H9 (cell line): Measurements from ENCODE around the gene SNX18. TPM values are rescaled to one million over a fixed set of nuclear protein-coding genes. Genes with fewer than 3 reads are reported as not detected.

Source experiments
- DNase-seq: peaks from one replicate; pipeline ENCODE4 v3.0.0-alpha.2; 2017
- H2AFZ ChIP-seq: one replicate; pipeline ENCODE4 v1.6.1; 2013; ENCODE audit warnings: mild to moderate bottlenecking, low read length, control low read depth, moderate library complexity
- H2AK5ac ChIP-seq: 2 replicates; pipeline ENCODE4 v1.6.1; 2013; ENCODE audit warnings: low read length, control low read depth, mixed read lengths; ENCODE audit not compliant: insufficient read length
- H2BK120ac ChIP-seq: one replicate; pipeline ENCODE4 v1.6.1; 2013; ENCODE audit warnings: low read depth, mild to moderate bottlenecking, low read length, control low read depth, inconsistent platforms; ENCODE audit not compliant: poor library complexity, severe bottlenecking
- H2BK12ac ChIP-seq: 2 replicates; pipeline ENCODE4 v1.6.1; 2013; ENCODE audit warnings: low read length, control low read depth, mixed read lengths, low read depth; ENCODE audit not compliant: insufficient read length
- H2BK15ac ChIP-seq: 2 replicates; pipeline ENCODE4 v1.6.1; 2013; ENCODE audit warnings: low read depth, low read length, control low read depth
- H2BK20ac ChIP-seq: one replicate; pipeline ENCODE4 v1.6.1; 2013; ENCODE audit warnings: low read depth, mild to moderate bottlenecking, low read length, control low read depth, inconsistent platforms; ENCODE audit not compliant: poor library complexity, severe bottlenecking
- H2BK5ac ChIP-seq: 2 replicates; pipeline ENCODE4 v1.6.1; 2013; ENCODE audit warnings: low read length, control low read depth, mixed read lengths; ENCODE audit not compliant: insufficient read length
- H3K14ac ChIP-seq: 2 replicates; pipeline ENCODE4 v1.6.1; 2013; ENCODE audit warnings: low read length, control low read depth; ENCODE audit not compliant: insufficient read depth
- H3K18ac ChIP-seq: 2 replicates; pipeline ENCODE4 v1.6.1; 2013; ENCODE audit warnings: low read depth, mild to moderate bottlenecking, mixed read lengths, low read length, control low read depth; ENCODE audit not compliant: insufficient read length
- H3K23ac ChIP-seq: 2 replicates; pipeline ENCODE4 v1.6.1; 2013; ENCODE audit warnings: low read length, control low read depth, mixed read lengths, low read depth; ENCODE audit not compliant: insufficient read length
- H3K23me2 ChIP-seq: 2 replicates; pipeline ENCODE4 v1.6.1; 2013; ENCODE audit warnings: low read depth, mild to moderate bottlenecking, mixed read lengths, low read length, control low read depth; ENCODE audit not compliant: insufficient read length, poor library complexity, severe bottlenecking
- H3K27ac ChIP-seq: 2 replicates; pipeline ENCODE4 v1.5.1; 2013; ENCODE audit warnings: low read length, control low read depth, mixed read lengths, low read depth; ENCODE audit not compliant: insufficient read length
- H3K27me3 ChIP-seq: 2 replicates; pipeline ENCODE4 v1.6.1; 2013; ENCODE audit warnings: low read length, control low read depth, inconsistent platforms; ENCODE audit not compliant: insufficient read depth
- H3K4ac ChIP-seq: 2 replicates; pipeline ENCODE4 v1.6.1; 2013; ENCODE audit warnings: low read depth, mild to moderate bottlenecking, control low read depth, inconsistent platforms, low read length, moderate library complexity
- H3K4me1 ChIP-seq: 2 replicates; pipeline ENCODE4 v1.6.1; 2013; ENCODE audit warnings: low read length, control low read depth, inconsistent platforms; ENCODE audit not compliant: insufficient read depth
- H3K4me2 ChIP-seq: 2 replicates; pipeline ENCODE4 v1.6.1; 2013; ENCODE audit warnings: low read length, control low read depth, mixed read lengths; ENCODE audit not compliant: insufficient read length, insufficient read depth
- H3K56ac ChIP-seq: 2 replicates; pipeline ENCODE4 v1.6.1; 2013; ENCODE audit warnings: low read depth, mild to moderate bottlenecking, mixed read lengths, low read length, control low read depth; ENCODE audit not compliant: insufficient read length
- H3K79me1 ChIP-seq: 2 replicates; pipeline ENCODE4 v1.6.1; 2013; ENCODE audit warnings: low read depth, mild to moderate bottlenecking, moderate library complexity, low read length, control low read depth, inconsistent platforms; ENCODE audit not compliant: insufficient read depth, poor library complexity, severe bottlenecking
- H3K79me2 ChIP-seq: 2 replicates; pipeline ENCODE4 v1.6.1; 2013; ENCODE audit warnings: low read length, control low read depth, inconsistent platforms; ENCODE audit not compliant: insufficient read depth
- H3K9ac ChIP-seq: 2 replicates; pipeline ENCODE4 v1.6.1; 2013; ENCODE audit warnings: low read length, control low read depth, mixed read lengths; ENCODE audit not compliant: insufficient read length; ENCODE audit errors: extremely low read depth
- H3K9me3 ChIP-seq: one replicate; pipeline ENCODE4 v1.6.1; 2013; ENCODE audit warnings: low read depth, low read length, inconsistent platforms; ENCODE audit not compliant: control insufficient read depth
- H3T11ph ChIP-seq: one replicate; pipeline ENCODE4 v1.6.1; 2013; ENCODE audit warnings: mild to moderate bottlenecking, low read length, control low read depth, inconsistent platforms
- H4K20me1 ChIP-seq: one replicate; pipeline ENCODE4 v1.6.1; 2013; ENCODE audit not compliant: control insufficient read depth, insufficient read length, insufficient read depth
- H4K5ac ChIP-seq: 2 replicates; pipeline ENCODE4 v1.6.1; 2013; ENCODE audit warnings: low read depth, mild to moderate bottlenecking, mixed read lengths, low read length, control low read depth; ENCODE audit not compliant: insufficient read length
- H4K8ac ChIP-seq: replicated peaks from 2 replicates; pipeline ENCODE4 v1.6.1; 2013; ENCODE audit warnings: low read length, control low read depth, mixed read lengths, low read depth; ENCODE audit not compliant: insufficient read length
- H4K91ac ChIP-seq: 2 replicates; pipeline ENCODE4 v1.6.1; 2013; ENCODE audit warnings: low read depth, mild to moderate bottlenecking, moderate library complexity, mixed read lengths, low read length, control low read depth; ENCODE audit not compliant: insufficient read length
- H3K27ac Mint-ChIP-seq, 3 experiments: 2 replicates in 2 of 3; 3 replicates in 1 of 3; pipeline ENCODE4 v1.8.0; 2020 to 2021; ENCODE audit warnings: mixed read lengths in 3 of 3, mild to moderate bottlenecking in 1 of 3, moderate library complexity in 1 of 3
- H3K27me3 Mint-ChIP-seq: 2 replicates; pipeline ENCODE4 v1.8.0; 2021; ENCODE audit warnings: low read depth, mild to moderate bottlenecking, moderate library complexity, mixed read lengths
- H3K36me3 Mint-ChIP-seq, 3 experiments: 2 replicates in 2 of 3; 3 replicates in 1 of 3; pipeline ENCODE4 v1.8.0; 2020 to 2021; ENCODE audit warnings: low read depth in 3 of 3, mixed read lengths in 3 of 3; ENCODE audit not compliant: insufficient read depth in 1 of 3
- H3K4me1 Mint-ChIP-seq, 2 experiments: 2 replicates each; pipeline ENCODE4 v1.8.0; 2020; ENCODE audit warnings: mixed read lengths in 2 of 2
- H3K4me3 Mint-ChIP-seq, 2 experiments: 2 replicates in 1 of 2; 3 replicates in 1 of 2; pipeline ENCODE4 v1.8.0; 2020 to 2021; ENCODE audit warnings: mild to moderate bottlenecking in 2 of 2, mixed read lengths in 2 of 2, moderate library complexity in 1 of 2
- H3K9me3 Mint-ChIP-seq, 2 experiments: 2 replicates in 1 of 2; 3 replicates in 1 of 2; pipeline ENCODE4 v1.8.0; 2020; ENCODE audit warnings: mild to moderate bottlenecking in 2 of 2, mixed read lengths in 2 of 2, moderate library complexity in 1 of 2
- CTCF ChIP-seq: fragments of 200-600 bp; sonication (generic); conservative IDR thresholded peaks from 3 replicates; pipeline ENCODE4 v1.8.0; 2021; ENCODE audit warnings: antibody characterized with exemption, mild to moderate bottlenecking
- total RNA-seq: library from RNA; stranded (reverse); gene quantifications from 2 replicates; pipeline ENCODE4 v1.2.1, GENCODE V29; 2021

Gene SNX18
- total RNA-seq, 1 experiment from 2014 or later = 17.2 TPM

- H3K23me2 ChIP-seq = no peaks in the 10 kb centered on the region
- no peak overlapping the region for H3K18ac ChIP-seq
- no peaks in the 10 kb centered on the region for H3K79me2 ChIP-seq
- no peaks in the 10 kb centered on the region for H3K9me3 ChIP-seq
- H3K79me1 ChIP-seq = no peaks in the 10 kb centered on the region
- H3K27me3 ChIP-seq = no peaks in the 10 kb centered on the region
- no peak overlapping the region for H3K56ac ChIP-seq
- Mint-ChIP-seq H3K36me3 (peaks cover 4 to 8% (median 5%) of the 10 kb centered on the region in 3 experiments; a peak in 6 of 7 replicates), H3K9me3 (peaks cover 11 to 19% of the 10 kb centered on the region in 2 experiments), H3K4me3 (no peak overlapping the region), H3K4me1 (no peaks in the 10 kb centered on the region), H3K27ac (no peak overlapping the region), H3K27me3 (no peaks in the 10 kb centered on the region)
- H2AFZ ChIP-seq = no peak overlapping the region
- no peak for TF ChIP-seq CTCF
- H3K14ac ChIP-seq = no peak overlapping the region
- no peak overlapping the region for H3K23ac ChIP-seq
- H4K8ac ChIP-seq = no peak overlapping the region
- no peak overlapping the region for H4K91ac ChIP-seq
- no peaks in the 10 kb centered on the region for H3K4me1 ChIP-seq
- H3K4me2 ChIP-seq = no peak overlapping the region
- H2BK12ac ChIP-seq = no peak overlapping the region
- H3K4ac ChIP-seq = no peak overlapping the region
- no peak overlapping the region for H2BK5ac ChIP-seq
- H2BK120ac ChIP-seq = no peak overlapping the region
- H3K9ac ChIP-seq = no peak overlapping the region
- no peaks in the 10 kb centered on the region for H4K20me1 ChIP-seq
- H2BK15ac ChIP-seq = no peak overlapping the region
- H4K5ac ChIP-seq = no peak overlapping the region
- no peak for DNase-seq
- H3T11ph ChIP-seq = no peak overlapping the region
- no peak overlapping the region for H3K27ac ChIP-seq
- H2AK5ac ChIP-seq = no peak overlapping the region
- H2BK20ac ChIP-seq = no peak overlapping the region
Observed at GRCh38 chr5:54594181-54594580, 76.6 kb downstream of the SNX18 start.
